ENCODE results near the gene COQ8B. TPM values are rescaled to one million over a fixed set of nuclear protein-coding genes. Genes with fewer than 3 reads are reported as not detected.

Gene COQ8B
- total RNA-seq, 1 donor from 2014 or later = 51.1 TPM

DNA sequence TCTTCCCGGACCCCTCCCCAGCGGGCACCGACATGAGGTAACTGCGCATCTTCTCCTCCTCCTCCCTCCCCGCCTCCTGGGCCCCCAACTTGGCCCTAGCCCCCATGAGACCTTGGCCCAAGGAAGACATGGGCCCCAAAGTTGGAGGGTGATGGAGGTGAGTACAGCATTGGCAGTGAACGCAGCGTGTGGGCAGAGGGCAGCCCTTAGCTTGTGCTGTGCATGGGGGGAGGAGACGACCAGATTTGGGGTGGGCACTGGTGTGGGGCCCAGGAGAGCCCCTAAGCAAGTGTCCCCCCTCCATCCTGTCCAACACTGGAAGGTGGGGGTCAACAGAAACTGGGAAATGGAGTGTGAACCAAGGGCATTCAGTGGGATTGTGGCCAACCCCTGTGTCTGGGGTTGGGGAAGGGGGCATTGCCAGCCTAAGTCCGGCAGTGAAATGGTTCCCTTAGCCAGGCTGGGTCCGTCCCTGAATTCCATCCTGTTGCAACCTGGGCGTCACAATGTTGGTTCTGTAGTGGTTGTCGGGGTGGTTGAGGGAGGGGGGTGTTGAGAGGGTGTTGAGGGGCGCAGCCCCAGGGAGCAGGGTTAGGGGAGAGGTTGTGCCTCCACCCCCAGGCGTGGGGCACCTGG is 49.8 kb downstream of the COQ8B start:
- Histone ChIP-seq H3K4me1 (peaks cover 33% of the 10 kb centered on the region), H3K36me3 (peaks cover 4 to 52% of the 10 kb centered on the region in 2 donors), H3K4me3 (no peak overlapping the region), H3K27me3 (no peaks in the 10 kb centered on the region), H3K9me3 (no peaks in the 10 kb centered on the region), H3K27ac (peak overlapping the region; percentile 47)
- DNase-seq (ENCODE audit: extremely low spot score in 2 of 2) = no peak
- intact Hi-C loops (cut with DNase I) = no loop called here
- TF ChIP-seq POLR2AphosphoS5 (IDR thresholded peaks at IDR 0.05; ENCODE audit: insufficient read depth in 1 of 2, low read depth in 1 of 2) = peak in 1 of 2 donors; percentile 28
- TF ChIP-seq, protein P1, sequence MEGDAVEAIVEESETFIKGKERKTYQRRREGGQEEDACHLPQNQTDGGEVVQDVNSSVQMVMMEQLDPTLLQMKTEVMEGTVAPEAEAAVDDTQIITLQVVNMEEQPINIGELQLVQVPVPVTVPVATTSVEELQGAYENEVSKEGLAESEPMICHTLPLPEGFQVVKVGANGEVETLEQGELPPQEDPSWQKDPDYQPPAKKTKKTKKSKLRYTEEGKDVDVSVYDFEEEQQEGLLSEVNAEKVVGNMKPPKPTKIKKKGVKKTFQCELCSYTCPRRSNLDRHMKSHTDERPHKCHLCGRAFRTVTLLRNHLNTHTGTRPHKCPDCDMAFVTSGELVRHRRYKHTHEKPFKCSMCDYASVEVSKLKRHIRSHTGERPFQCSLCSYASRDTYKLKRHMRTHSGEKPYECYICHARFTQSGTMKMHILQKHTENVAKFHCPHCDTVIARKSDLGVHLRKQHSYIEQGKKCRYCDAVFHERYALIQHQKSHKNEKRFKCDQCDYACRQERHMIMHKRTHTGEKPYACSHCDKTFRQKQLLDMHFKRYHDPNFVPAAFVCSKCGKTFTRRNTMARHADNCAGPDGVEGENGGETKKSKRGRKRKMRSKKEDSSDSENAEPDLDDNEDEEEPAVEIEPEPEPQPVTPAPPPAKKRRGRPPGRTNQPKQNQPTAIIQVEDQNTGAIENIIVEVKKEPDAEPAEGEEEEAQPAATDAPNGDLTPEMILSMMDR (IDR thresholded peaks at IDR 0.05) = no peak

DNA sequence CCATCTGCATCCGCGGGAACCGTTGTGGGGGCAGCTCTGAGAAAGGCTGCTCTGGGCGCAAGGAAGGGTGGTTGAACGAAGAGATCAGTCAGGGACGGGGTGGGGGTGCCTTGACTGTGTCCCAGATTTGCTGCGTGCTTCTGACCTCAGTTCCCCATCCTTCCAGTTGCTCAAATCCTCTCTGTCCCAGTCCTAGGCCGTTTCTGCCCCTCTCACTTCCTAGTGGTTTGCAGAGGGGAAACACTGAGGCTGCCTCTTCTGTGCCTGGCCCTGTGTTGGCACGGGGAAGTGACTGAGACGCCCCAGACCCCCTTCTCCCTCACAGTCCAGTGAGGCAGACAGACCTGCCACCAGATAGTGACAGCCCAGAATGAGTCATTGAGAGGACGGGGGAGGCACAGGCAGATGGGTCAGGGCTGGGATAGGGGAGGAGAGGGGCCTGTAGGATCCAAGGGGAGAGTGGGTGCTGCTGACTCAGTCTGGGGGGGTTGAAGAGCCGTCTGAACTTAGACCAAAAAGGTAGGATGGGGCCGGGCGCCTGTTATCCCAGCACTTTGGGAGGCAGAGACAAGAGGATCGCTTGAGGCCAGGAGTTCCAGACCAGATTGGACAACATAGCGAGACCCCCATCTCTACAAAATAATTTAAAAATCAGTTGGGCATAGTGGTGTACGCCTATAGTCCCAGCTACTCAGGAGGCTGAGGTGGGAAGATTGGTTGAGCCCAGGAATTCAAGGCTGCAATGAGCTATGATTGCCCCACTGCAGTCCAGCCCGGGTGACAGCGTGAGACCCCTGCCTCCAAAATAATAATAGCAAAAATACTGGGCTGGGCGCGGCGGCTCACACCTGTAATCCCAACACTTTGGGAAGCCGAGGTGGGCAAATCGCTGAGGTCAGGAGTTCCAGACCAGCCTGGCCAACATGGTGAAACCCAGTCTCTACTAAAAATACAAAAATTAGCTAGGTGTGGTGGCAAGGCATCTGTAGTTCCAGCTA is 52.7 kb downstream of the COQ8B start:
- Histone ChIP-seq H3K36me3 (peaks cover 0 to 23% of the 10 kb centered on the region in 2 donors), H3K9me3 (no peaks in the 10 kb centered on the region), H3K27ac (peak overlapping the region; percentile 93), H3K27me3 (no peaks in the 10 kb centered on the region), H3K4me3 (peak overlapping the region; percentile 49 to 71), H3K4me1 (peaks cover 47% of the 10 kb centered on the region)
- intact Hi-C loops (cut with DNase I) = loop anchor here (5.0 kb wide), 2 partner anchors 138 to 158 kb away; no protein-coding TSS in a partner anchor
- DNase-seq (ENCODE audit: extremely low spot score in 2 of 2) = no peak
- TF ChIP-seq, protein P1 (IDR thresholded peaks at IDR 0.05) = no peak
- TF ChIP-seq POLR2AphosphoS5 (IDR thresholded peaks at IDR 0.05; ENCODE audit: insufficient read depth in 1 of 2, low read depth in 1 of 2) = peak in 1 of 2 donors; percentile 10

DNA sequence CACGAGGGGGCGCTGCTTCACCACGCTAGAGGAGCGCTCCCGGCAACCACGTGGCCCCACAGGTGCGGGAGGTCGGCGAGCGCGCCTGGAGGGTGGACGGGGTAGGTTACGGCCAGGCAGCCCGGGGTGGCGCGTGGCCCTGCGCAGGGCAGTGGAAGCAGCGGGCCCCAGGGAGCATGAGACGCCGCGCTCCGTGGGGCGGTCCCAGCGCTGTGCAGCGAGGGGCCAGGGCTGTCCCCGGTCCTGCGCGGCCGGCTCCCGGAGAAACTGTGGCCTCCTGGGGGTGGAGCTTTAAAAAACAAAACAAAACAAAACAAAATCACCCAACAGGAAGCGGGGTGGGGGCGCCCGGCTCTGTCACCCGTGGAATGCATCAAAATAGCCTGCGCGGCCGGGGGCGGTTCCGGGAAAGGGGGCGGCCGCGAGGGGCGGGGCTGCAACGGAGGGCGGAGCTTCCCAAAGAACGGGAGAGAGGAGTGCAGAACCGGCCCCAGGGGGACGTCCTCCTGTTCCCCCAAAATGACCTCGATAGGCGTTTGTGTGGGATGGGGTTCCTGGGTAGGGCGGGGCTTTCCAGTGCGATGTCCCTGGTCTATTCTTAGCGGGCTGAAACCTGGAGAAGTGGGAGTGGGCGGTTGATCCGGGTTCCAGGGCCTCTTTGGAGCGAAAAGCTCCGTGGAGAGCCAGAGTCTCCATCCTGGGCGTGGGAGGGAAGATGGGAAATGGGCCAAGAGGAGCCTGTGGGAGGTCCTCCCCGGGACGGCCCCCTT is 53.6 kb downstream of the COQ8B start:
- Histone ChIP-seq H3K4me3 (peak overlapping the region; percentile 49 to 71), H3K9me3 (no peaks in the 10 kb centered on the region), H3K4me1 (peaks cover 47% of the 10 kb centered on the region), H3K27ac (peak overlapping the region; percentile 93), H3K27me3 (no peaks in the 10 kb centered on the region), H3K36me3 (peaks cover 0 to 14% of the 10 kb centered on the region in 2 donors)
- DNase-seq (ENCODE audit: extremely low spot score in 2 of 2) = peak in 1 of 2 donors; percentile 95
- intact Hi-C loops (cut with DNase I) = loop anchor here (5.0 kb wide), 2 partner anchors 139 to 159 kb away; no protein-coding TSS in a partner anchor
- TF ChIP-seq POLR2A (IDR thresholded peaks at IDR 0.05) (peak in 1 of 2 donors; percentile 28), POLR2AphosphoS5 (IDR thresholded peaks at IDR 0.05; ENCODE audit: insufficient read depth in 1 of 2, low read depth in 1 of 2) (peak; percentile 52 to 84)
- TF ChIP-seq, protein P1 (IDR thresholded peaks at IDR 0.05) = peak in 2 of 3 experiments; percentile 43 to 97

DNA sequence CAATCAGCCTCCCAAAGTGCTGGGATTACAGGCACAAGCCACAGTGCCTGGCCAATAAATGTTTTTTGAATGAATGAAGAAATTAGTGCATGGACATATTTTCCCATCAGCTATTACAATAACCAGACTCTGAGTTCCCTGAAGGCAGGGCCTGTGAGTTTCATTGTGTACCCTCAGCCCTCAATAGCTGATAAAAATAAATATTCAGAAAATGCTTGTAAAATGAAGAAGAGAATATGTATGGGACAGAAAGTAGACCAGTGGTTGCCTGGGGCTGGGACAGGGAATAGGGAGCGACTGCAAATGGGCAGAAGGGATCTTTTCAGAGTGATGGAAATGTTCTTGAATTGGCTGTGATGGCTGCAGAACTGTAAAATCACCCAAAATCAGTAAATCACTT is 55.1 kb downstream of the COQ8B start:
- Histone ChIP-seq H3K27ac (peak overlapping the region; percentile 93), H3K27me3 (no peaks in the 10 kb centered on the region), H3K9me3 (no peaks in the 10 kb centered on the region), H3K4me3 (no peak overlapping the region), H3K4me1 (peaks cover 39% of the 10 kb centered on the region), H3K36me3 (no peaks in the 10 kb centered on the region)
- intact Hi-C loops (cut with DNase I) = loop anchor here (5.0 kb wide), 2 partner anchors 141 to 161 kb away; no protein-coding TSS in a partner anchor
- no peak for DNase-seq (ENCODE audit: extremely low spot score in 2 of 2)
- TF ChIP-seq POLR2A (IDR thresholded peaks at IDR 0.05) (no peak), POLR2AphosphoS5 (IDR thresholded peaks at IDR 0.05; ENCODE audit: insufficient read depth in 1 of 2, low read depth in 1 of 2) (no peak)
- TF ChIP-seq, protein P1 (IDR thresholded peaks at IDR 0.05) = no peak
